Dermis microvascular lymphatic vessel endothelial cell (primary cell): ENCODE data around the gene SAXO1. TPM values are rescaled to one million over a fixed set of nuclear protein-coding genes. Genes with fewer than 3 reads are reported as not detected.
"Not testable (repeated sequence)": the region's sequence is repeated elsewhere in the genome, so short reads cannot be mapped to it uniquely, and the experiment has no call there.

Experiments used
- DNase-seq, 2 donors: peaks; one replicate each; pipeline versions ENCODE4 v3.0.0 to v3.0.0-alpha.2; 2010; ENCODE audit warnings: low read depth in 2 of 2
- total RNA-seq: library from RNA; depleted of rRNA; stranded (reverse); fragments of >200 nt; gene quantifications from 2 replicates; pipeline ENCODE4 v1.2.1, GENCODE V29; 2014

Gene SAXO1, protein sequence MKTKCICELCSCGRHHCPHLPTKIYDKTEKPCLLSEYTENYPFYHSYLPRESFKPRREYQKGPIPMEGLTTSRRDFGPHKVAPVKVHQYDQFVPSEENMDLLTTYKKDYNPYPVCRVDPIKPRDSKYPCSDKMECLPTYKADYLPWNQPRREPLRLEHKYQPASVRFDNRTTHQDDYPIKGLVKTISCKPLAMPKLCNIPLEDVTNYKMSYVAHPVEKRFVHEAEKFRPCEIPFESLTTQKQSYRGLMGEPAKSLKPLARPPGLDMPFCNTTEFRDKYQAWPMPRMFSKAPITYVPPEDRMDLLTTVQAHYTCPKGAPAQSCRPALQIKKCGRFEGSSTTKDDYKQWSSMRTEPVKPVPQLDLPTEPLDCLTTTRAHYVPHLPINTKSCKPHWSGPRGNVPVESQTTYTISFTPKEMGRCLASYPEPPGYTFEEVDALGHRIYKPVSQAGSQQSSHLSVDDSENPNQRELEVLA
- not detected in 2 replicates for total RNA-seq

DNA sequence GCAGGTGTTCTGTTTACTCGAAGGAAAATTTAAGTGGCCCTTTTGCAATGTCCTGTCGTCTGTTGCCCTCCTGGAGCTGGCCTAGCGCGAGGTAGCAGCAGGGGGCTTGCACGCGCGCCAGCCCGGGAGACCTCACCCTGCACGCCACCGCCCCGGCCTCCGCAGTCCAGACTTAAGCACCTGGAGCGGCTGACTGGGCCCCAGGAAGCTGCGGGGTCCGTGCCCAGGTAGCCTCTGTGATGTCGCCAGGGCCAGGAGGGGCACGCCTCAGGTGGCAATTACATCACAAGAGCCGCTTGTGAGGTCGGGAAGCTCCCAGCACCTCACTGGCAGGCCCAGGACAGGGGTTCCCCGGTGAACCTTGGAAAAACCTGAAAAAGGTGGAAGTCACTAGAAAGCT lies at the start of gene SAXO1:
Gene SAXO1 (minus strand): TSS at position 195 of the 400 bp plus-strand sequence. CDS start 301 bp downstream, outside the sequence.
- no peak for DNase-seq

- DNase-seq = peak; percentile 54 to 84
Measured at GRCh38 chr9:19074836-19075235, 41.8 kb upstream of the SAXO1 start.

DNA sequence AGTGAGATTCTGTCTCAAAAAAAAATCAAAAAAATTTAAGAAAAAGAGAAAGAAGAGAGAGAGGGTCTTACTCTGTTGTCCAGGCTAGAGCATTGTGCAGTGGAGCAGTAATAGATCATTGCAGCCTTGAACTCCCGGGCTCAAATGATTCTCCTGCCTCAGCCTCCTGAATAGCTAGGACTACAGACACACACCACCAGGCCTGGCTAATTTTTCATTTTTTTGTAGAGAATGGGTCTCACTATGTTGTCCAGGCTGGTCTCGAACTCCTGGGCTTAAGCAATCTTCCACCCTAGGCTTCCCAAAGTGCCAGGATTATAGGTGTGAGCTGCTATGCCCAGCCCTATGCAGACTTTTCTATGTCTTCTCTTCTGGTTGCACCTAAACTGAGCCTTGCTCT lies 41.2 kb upstream of the SAXO1 start:
- DNase-seq = no peak

- no peak for DNase-seq
Measured at GRCh38 chr9:19057033-19057432, 24.0 kb upstream of the SAXO1 start.

GRCh38 chr9:19050637-19051591 lies 17.9 kb upstream of the SAXO1 start:
- DNase-seq = no peak

GRCh38 chr9:19049917-19050636 lies 17.1 kb upstream of the SAXO1 start:
- peak in 1 of 2 donors; percentile 34 for DNase-seq

- peak; percentile 90 to 96 for DNase-seq
Measured at GRCh38 chr9:19048966-19049916, 16.2 kb upstream of the SAXO1 start, which contains the start of gene RRAGA. Gene RRAGA, plus strand, starts transcription at chr9:19049427. Its CDS starts 233 bp downstream, at chr9:19049660.

DNA sequence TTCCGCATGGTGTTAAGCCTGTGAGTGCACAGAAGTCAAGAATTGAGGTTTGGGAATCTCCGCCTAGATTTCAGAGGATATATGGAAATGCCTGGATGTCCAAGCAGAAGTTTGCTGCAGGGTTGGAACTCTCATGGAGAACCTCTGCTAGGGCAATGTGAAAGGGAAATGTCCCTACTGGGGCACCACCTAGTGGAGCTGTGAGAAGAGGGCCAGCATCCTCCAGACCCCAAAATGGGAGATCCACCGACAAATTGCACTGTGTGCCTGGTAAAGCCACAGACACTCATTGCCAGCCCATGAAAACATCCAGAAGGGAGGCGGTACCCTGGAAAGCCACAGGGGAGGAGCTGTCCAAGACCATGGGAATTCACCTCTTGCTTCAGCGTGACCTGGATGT lies 3.6 kb upstream of the SAXO1 start:
- DNase-seq = no peak

DNA sequence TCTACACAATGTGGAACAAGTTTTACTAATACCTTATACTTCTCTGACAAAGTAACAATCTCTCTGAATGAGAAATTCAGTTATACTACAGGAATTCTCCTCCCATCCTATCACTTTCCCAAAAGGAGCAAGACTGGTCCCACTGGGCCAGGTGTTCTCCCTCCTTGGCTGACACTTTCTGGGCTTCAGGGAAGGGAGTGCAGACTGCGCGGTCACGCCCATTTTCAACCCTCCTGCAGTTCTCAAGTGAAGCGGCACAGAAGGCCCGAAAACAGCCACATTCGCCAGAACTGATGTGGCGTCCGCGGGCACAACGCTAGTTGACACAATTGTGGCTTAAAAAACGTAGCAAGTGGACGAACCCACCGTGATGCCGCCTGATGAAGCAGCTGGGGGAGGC lies 603 bp downstream of the SAXO1 start:
- no peak for DNase-seq

GRCh38 chr9:19030899-19031298 lies 2.1 kb downstream of the SAXO1 start:
- no peak for DNase-seq

- peak; percentile 56 to 72 for DNase-seq
Measured at GRCh38 chr9:19028835-19029451, 4.1 kb downstream of the SAXO1 start.

GRCh38 chr9:19027825-19028224 lies 5.2 kb downstream of the SAXO1 start:
- no peak for DNase-seq

DNA sequence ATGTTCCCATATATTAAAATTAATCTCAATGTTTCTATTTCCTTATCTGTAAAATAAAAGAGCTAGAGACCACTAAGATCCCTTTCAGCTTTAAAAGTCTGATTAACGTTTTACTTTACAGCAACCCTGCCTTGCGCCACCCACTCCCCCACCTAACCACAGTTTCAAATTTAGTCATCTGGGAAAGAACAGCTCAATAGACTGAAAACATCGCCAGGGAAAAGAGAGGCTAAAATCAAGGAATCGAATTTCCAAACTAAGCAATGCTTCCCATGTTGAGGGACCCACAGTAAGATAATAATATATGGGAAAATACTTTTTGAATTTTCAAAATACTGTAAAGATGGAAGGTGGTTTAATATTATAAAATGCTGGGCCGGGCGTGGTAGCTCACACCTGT lies 6.6 kb downstream of the SAXO1 start:
- DNase-seq = no peak

GRCh38 chr9:19023078-19023477 lies 9.9 kb downstream of the SAXO1 start:
- no peak for DNase-seq

DNA sequence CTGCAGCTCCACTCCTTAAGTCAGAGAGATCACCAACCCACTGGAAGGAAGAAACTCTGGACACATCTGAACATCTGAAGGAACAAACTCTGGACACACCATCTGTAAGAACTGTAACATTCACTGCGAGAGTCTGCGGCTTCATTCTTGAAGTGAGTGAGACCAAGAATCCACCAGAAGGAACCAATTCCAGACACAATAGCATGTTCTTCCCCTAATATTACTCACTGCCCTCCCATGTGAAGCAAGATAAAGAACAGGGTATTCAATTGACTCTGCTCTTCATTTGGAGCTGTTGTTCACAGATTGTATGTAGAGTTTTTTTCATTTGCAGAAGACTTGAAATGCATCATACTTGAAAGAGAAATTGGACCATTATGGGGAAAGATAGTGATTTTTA lies 10.8 kb downstream of the SAXO1 start:
- no peak for DNase-seq

GRCh38 chr9:19021649-19022048 lies 11.4 kb downstream of the SAXO1 start:
- DNase-seq = not testable (repeated sequence)

- DNase-seq = no peak
Measured at GRCh38 chr9:19020886-19021455, 12.0 kb downstream of the SAXO1 start.

- DNase-seq = no peak
Measured at GRCh38 chr9:19018201-19018600, 14.8 kb downstream of the SAXO1 start.

- DNase-seq = no peak
Measured at GRCh38 chr9:19009391-19009965, 23.5 kb downstream of the SAXO1 start.
